ENCODE measurements around the gene IGLL1. TPM values are rescaled to one million over a fixed set of nuclear protein-coding genes. Genes with fewer than 3 reads are reported as not detected.

Gene IGLL1
- total and polyA plus RNA-seq, 2 donors (not counting 1 experiment from before 2014, with no cell fraction given): not detected

DNA sequence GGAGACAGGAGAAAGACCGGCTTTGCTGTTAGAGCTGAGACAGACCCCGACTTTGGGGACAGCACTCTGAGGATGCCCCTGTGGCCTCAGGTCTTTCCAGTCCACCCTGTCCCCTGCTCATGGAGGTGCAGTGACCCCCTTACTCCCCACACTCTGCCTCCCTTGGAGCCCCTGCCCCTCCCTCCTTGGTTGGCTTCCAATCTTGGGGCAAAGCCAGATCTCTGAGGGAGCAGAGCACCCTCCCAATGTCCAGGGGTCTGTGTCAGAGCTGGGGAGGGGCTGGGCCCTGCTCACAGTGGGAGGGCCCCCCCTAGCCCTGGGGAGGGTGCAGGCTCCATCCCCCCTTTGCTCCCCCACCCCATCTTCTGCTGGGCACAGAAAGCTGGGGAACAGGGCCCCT lies 50.0 kb downstream of the IGLL1 start:
- no peaks in the 10 kb centered on the region for H3K9me3 ChIP-seq (ENCODE audit: control extremely low read depth in 1 of 3, control insufficient read depth in 2 of 3, insufficient read depth in 1 of 3, low read length in 2 of 3)
- no peak overlapping the region for H3K4me2 ChIP-seq (replicated peaks; ENCODE audit: low read depth, low read length, poor library complexity, severe bottlenecking)
- peaks cover 0 to under 1% of the 10 kb centered on the region in 2 donors for H3K4me1 ChIP-seq (ENCODE audit: control insufficient read depth in 2 of 2, insufficient read depth in 2 of 2, low read length in 2 of 2)
- H2AFZ ChIP-seq (ENCODE audit: insufficient read depth, low read depth, low read length, poor library complexity, severe bottlenecking): no peak overlapping the region
- DNase-seq: no peak
- H3K9ac ChIP-seq (ENCODE audit: low read length): no peak overlapping the region
- no peak overlapping the region for H3K27ac ChIP-seq (ENCODE audit: low read length in 2 of 2)
- no peaks in the 10 kb centered on the region for H3K79me2 ChIP-seq (ENCODE audit: control insufficient read depth, insufficient read depth, low read length)
- Mint-ChIP-seq H3K27me3 (peaks cover 22% of the 10 kb centered on the region), H3K27ac (no peak overlapping the region), H3K4me1 (peaks cover 16% of the 10 kb centered on the region), H3K9me3 (ENCODE audit: insufficient read depth) (no peaks in the 10 kb centered on the region), H3K4me3 (no peak overlapping the region)
- ATAC-seq (ENCODE audit: low read depth): no peak
- POLR2A ChIA-PET: no interaction called here
- intact Hi-C loops (cut with micrococcal nuclease): no loop called here
- H3K27me3 ChIP-seq (replicated peaks in 1 of 4; ENCODE audit: control extremely low read depth in 1 of 4, control insufficient read depth in 3 of 4, insufficient read depth in 4 of 4, low read length in 3 of 4): no peaks in the 10 kb centered on the region
- H4K20me1 ChIP-seq (ENCODE audit: control insufficient read depth, insufficient read depth, low read length, poor library complexity, severe bottlenecking): no peaks in the 10 kb centered on the region
- 94% methylated on average over 2 of the region's 2 CpGs for WGBS (ENCODE audit: insufficient coverage)
- no peaks in the 10 kb centered on the region for H3K36me3 ChIP-seq (replicated peaks in 1 of 2; ENCODE audit: control extremely low read depth in 1 of 2, control insufficient read depth in 1 of 2, extremely low read depth in 1 of 2, insufficient read depth in 2 of 2, low read length in 1 of 2)
- no peak for TF ChIP-seq CTCF (IDR thresholded peaks at IDR 0.05)
- TF ChIP-seq EZH2 (IDR thresholded peaks at IDR 0.05; ENCODE audit: borderline replicate concordance, insufficient read depth, low read depth, low read length, poor library complexity, severe bottlenecking): no peak
- no peak overlapping the region for H3K4me3 ChIP-seq (ENCODE audit: control extremely low read depth in 1 of 5, extremely low read depth in 1 of 5, insufficient read depth in 1 of 5, low read depth in 2 of 5, low read length in 4 of 5)
- CTCF ChIA-PET: no interaction called here

DNA sequence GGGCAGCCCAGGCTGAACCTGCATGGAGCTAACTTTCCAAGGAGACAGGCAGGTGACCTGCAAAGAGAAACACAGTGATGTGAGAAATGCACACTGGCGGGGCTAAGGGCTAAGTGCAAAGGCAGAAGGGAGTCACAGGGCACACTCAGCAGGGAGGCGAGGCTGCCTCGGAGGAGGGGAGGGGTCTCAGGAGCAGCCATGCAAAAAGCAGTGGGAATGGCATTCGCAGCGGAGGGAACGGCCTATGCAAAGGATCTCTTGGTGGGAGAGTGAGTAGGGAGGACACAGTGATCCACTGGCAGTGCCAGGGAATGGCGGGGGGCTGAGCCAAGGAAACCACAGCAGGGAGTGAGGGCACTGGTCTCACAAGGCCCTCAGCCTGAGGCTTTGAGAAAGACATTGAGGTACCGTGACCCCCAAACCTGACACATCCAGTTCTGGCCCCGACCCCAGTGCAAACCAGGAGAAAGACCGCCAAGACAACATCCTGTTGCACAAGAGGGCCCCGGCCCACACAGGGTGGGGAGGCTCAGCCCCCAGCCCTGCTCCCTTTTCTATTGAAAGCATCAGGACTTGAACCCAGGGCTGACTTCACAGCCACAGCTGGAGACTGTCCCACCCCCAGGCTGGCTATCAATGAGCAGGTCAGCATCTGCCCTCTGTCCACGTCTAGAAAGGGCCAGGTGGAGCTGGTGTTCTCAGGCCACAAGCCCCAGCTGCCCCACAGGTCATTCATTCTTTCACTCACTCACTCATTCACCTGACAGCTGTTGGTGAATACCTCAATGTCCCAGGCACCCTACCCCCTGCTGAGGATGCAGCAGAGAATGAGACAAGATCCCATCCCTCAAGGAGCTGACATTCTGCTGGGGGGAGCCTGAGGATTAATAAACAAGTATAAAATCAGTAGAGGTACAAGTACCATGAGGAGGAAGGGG lies 50.7 kb downstream of the IGLL1 start:
- Histone ChIP-seq H3K4me1 (ENCODE audit: control insufficient read depth in 2 of 2, insufficient read depth in 2 of 2, low read length in 2 of 2) (no peaks in the 10 kb centered on the region), H3K79me2 (ENCODE audit: control insufficient read depth, insufficient read depth, low read length) (no peaks in the 10 kb centered on the region), H3K9me3 (ENCODE audit: control extremely low read depth in 1 of 3, control insufficient read depth in 2 of 3, insufficient read depth in 1 of 3, low read length in 2 of 3) (no peaks in the 10 kb centered on the region), H3K27me3 (replicated peaks in 1 of 4; ENCODE audit: control extremely low read depth in 1 of 4, control insufficient read depth in 3 of 4, insufficient read depth in 4 of 4, low read length in 3 of 4) (no peaks in the 10 kb centered on the region), H3K4me2 (replicated peaks; ENCODE audit: low read depth, low read length, poor library complexity, severe bottlenecking) (no peak overlapping the region), H4K20me1 (ENCODE audit: control insufficient read depth, insufficient read depth, low read length, poor library complexity, severe bottlenecking) (no peaks in the 10 kb centered on the region), H3K27ac (ENCODE audit: low read length in 2 of 2) (no peak overlapping the region), H3K9ac (ENCODE audit: low read length) (no peak overlapping the region), H3K36me3 (replicated peaks in 1 of 2; ENCODE audit: control extremely low read depth in 1 of 2, control insufficient read depth in 1 of 2, extremely low read depth in 1 of 2, insufficient read depth in 2 of 2, low read length in 1 of 2) (no peaks in the 10 kb centered on the region), H3K4me3 (ENCODE audit: control extremely low read depth in 1 of 5, extremely low read depth in 1 of 5, insufficient read depth in 1 of 5, low read depth in 2 of 5, low read length in 4 of 5) (no peak overlapping the region), H2AFZ (ENCODE audit: insufficient read depth, low read depth, low read length, poor library complexity, severe bottlenecking) (no peak overlapping the region)
- ChIA-PET POLR2A (no interaction called here), CTCF (interaction anchor here (0.6 to 0.9 kb wide), 2 partner anchors 9 to 12 kb away, joined by 3 read pairs; no protein-coding TSS in a partner anchor)
- intact Hi-C loops (cut with micrococcal nuclease): no loop called here
- TF ChIP-seq EZH2 (IDR thresholded peaks at IDR 0.05; ENCODE audit: borderline replicate concordance, insufficient read depth, low read depth, low read length, poor library complexity, severe bottlenecking) (no peak), CTCF (IDR thresholded peaks at IDR 0.05) (no peak)
- no peak overlapping the region for H3K27ac Mint-ChIP-seq
- H3K27me3 Mint-ChIP-seq: peaks cover 26% of the 10 kb centered on the region
- 84% methylated on average over 12 of the region's 12 CpGs for WGBS (ENCODE audit: insufficient coverage)
- H3K9me3 Mint-ChIP-seq (ENCODE audit: insufficient read depth): no peaks in the 10 kb centered on the region
- DNase-seq (no peak), ATAC-seq (ENCODE audit: low read depth) (no peak)
- H3K4me1 Mint-ChIP-seq: peaks cover 16% of the 10 kb centered on the region
- no peak overlapping the region for H3K4me3 Mint-ChIP-seq

Measured in B cell (primary cell).